Keratinocyte (primary cell): ENCODE results near the gene AK9. TPM values are rescaled to one million over a fixed set of nuclear protein-coding genes. Genes with fewer than 3 reads are reported as not detected.

Experiments
- DNase-seq: peaks from one replicate; pipeline ENCODE4 v3.0.0-alpha.2; 2011; ENCODE audit warnings: low read depth, missing footprints, low spot score
- FAIRE-seq: peaks from 2 replicates; lab custom pipeline; 2011; peaks lifted over from hg19 to GRCh38; lab: Jason Lieb, UNC
- H2AFZ ChIP-seq: 2 replicates; pipeline ENCODE4 v1.6.0; 2012; ENCODE audit warnings: low read length, control low read depth, inconsistent platforms; ENCODE audit not compliant: control insufficient read depth
- H3K27ac ChIP-seq: 2 replicates; pipeline ENCODE4 v1.5.1; 2011; ENCODE audit warnings: low read length; ENCODE audit not compliant: control insufficient read depth, insufficient read depth
- H3K27me3 ChIP-seq: 3 replicates; pipeline ENCODE4 v1.6.0; 2011; ENCODE audit warnings: low read length; ENCODE audit not compliant: control insufficient read depth, insufficient read depth; ENCODE audit errors: extremely low read depth
- H3K36me3 ChIP-seq, 2 experiments: 2 replicates in 1 of 2; 3 replicates in 1 of 2; pipeline ENCODE4 v1.5.1; 2011; ENCODE audit warnings: low read length in 2 of 2, mild to moderate bottlenecking in 1 of 2; ENCODE audit not compliant: control insufficient read depth in 2 of 2, insufficient read depth in 2 of 2; ENCODE audit errors: extremely low read depth in 1 of 2
- H3K4me1 ChIP-seq: 3 replicates; pipeline ENCODE4 v1.5.1; 2011; ENCODE audit warnings: low read length; ENCODE audit not compliant: control insufficient read depth, insufficient read depth; ENCODE audit errors: extremely low read depth
- H3K4me2 ChIP-seq: 3 replicates; pipeline ENCODE4 v1.6.0; 2011; ENCODE audit warnings: low read depth, low read length; ENCODE audit not compliant: control insufficient read depth, insufficient read depth; ENCODE audit errors: extremely low read depth
- H3K4me3 ChIP-seq, 3 experiments: fragments of 200-600 bp in 1 of 3; sonication (generic) in 1 of 3; 2 replicates in 2 of 3; 3 replicates in 1 of 3; pipeline ENCODE4 v1.5.1; 2011 to 2016; ENCODE audit warnings: low read length in 3 of 3, mild to moderate bottlenecking in 3 of 3, control low read depth in 2 of 3, inconsistent platforms in 1 of 3, low read depth in 1 of 3, mixed read lengths in 1 of 3, mixed run types in 1 of 3, moderate library complexity in 1 of 3; ENCODE audit not compliant: control insufficient read depth in 2 of 3, insufficient read depth in 2 of 3; ENCODE audit errors: extremely low read depth in 1 of 3
- H3K79me2 ChIP-seq: 2 replicates; pipeline ENCODE4 v1.6.0; 2012; ENCODE audit warnings: low read length; ENCODE audit not compliant: control insufficient read depth, insufficient read depth
- H3K9ac ChIP-seq: 3 replicates; pipeline ENCODE4 v1.6.0; 2011; ENCODE audit warnings: low read length; ENCODE audit not compliant: control insufficient read depth, insufficient read depth; ENCODE audit errors: extremely low read depth
- H3K9me1 ChIP-seq: 3 replicates; pipeline ENCODE4 v1.6.0; 2011; ENCODE audit warnings: low read length; ENCODE audit not compliant: control insufficient read depth, insufficient read depth; ENCODE audit errors: extremely low read depth
- H3K9me3 ChIP-seq: 2 replicates; pipeline ENCODE4 v1.5.1; 2012; ENCODE audit warnings: low read depth, low read length; ENCODE audit not compliant: control insufficient read depth
- H4K20me1 ChIP-seq: 3 replicates; pipeline ENCODE4 v1.6.0; 2011; ENCODE audit warnings: low read length; ENCODE audit not compliant: control insufficient read depth, insufficient read depth; ENCODE audit errors: extremely low read depth
- CTCF ChIP-seq, 3 experiments: IDR thresholded peaks in 1 of 3; conservative IDR thresholded peaks in 1 of 3; optimal IDR thresholded peaks in 1 of 3; 2 replicates in 2 of 3; 3 replicates in 1 of 3; pipeline versions ENCODE3 to v1.5.1; 2011; ENCODE audit warnings: low read length in 3 of 3, mild to moderate bottlenecking in 3 of 3, moderate library complexity in 2 of 3, control low read depth in 1 of 3, inconsistent platforms in 1 of 3; ENCODE audit not compliant: insufficient read depth in 2 of 3; ENCODE audit errors: extremely low read depth in 1 of 3
- EZH2 ChIP-seq: IDR thresholded peaks from one replicate; pipeline ENCODE4 v1.6.1; 2012; ENCODE audit warnings: inconsistent platforms, mild to moderate bottlenecking, low read length, moderate library complexity
- dilution Hi-C: fragments of 300-500 bp; cut with MboI; formaldehyde crosslinking; loops from one replicate; pipeline ENCODE4 v1.7.0; 2020; ENCODE audit warnings: low sequenced_read_pairs; ENCODE audit not compliant: extremely low pct_ligation_motif_present
- polyA plus RNA-seq, 5 experiments: library from polyadenylated mRNA; depleted of rRNA in 3 of 5; stranded (reverse) in 3 of 5; stranded (forward) in 1 of 5; unstranded in 1 of 5; fragments of >200 nt; gene quantifications; 1 replicate in 1 of 5; 2 replicates in 3 of 5; 3 replicates in 1 of 5; pipeline versions ENCODE4 v1.2.1 to v1.2.3, GENCODE V29; 2011 to 2012; ENCODE audit warnings: missing spikeins in 2 of 5, low read depth in 1 of 5, low replicate concordance in 1 of 5

AK9 gene
- polyA plus RNA-seq, 1 donor (not counting 4 experiments of a cell fraction or from before 2014, with no cell fraction given) = 1.8 TPM

- FAIRE-seq = no peak
- dilution Hi-C loops = no loop called here
Observed at GRCh38 chr6:109482905-109483734, 207.9 kb downstream of the AK9 start, which contains the start of gene ZBTB24. TSS of gene ZBTB24 (minus strand) at chr6:109483219. CDS start at chr6:109482026, 1,193 bp downstream.

GRCh38 chr6:109480993-109481480 lies 210.0 kb downstream of the AK9 start:
- H3K4me1 ChIP-seq = peaks cover 26% of the 10 kb centered on the region
- no peak overlapping the region for H3K9ac ChIP-seq

More at GRCh38 chr6:109482905-109483734, 207.9 kb downstream of the AK9 start, which contains the start of gene ZBTB24:
- H3K79me2 ChIP-seq = peaks cover 37% of the 10 kb centered on the region
- peak within 1 kb of the TSS; percentile 64 for H2AFZ ChIP-seq
- H3K4me2 ChIP-seq = peak within 1 kb of the TSS; percentile 85
- no peaks in the 10 kb centered on the region for H4K20me1 ChIP-seq
- H3K27me3 ChIP-seq = no peaks in the 10 kb centered on the region
- peaks cover 3% of the 10 kb centered on the region for H3K9me1 ChIP-seq
- H3K9ac ChIP-seq = peak within 1 kb of the TSS; percentile 86
- H3K4me1 ChIP-seq = peaks cover 26% of the 10 kb centered on the region
- H3K27ac ChIP-seq = peak within 1 kb of the TSS; percentile 60
- peaks cover 2 to 16% of the 10 kb centered on the region in 2 experiments for H3K36me3 ChIP-seq
- peak; percentile 25 for DNase-seq
- H3K9me3 ChIP-seq = no peaks in the 10 kb centered on the region
- TF ChIP-seq CTCF (optimal IDR thresholded peaks at IDR 0.05 in 1 of 3, IDR thresholded peaks at IDR 0.05 in 1 of 3, conservative IDR thresholded peaks at IDR 0.05 in 1 of 3; ENCODE audit: extremely low read depth in 1 of 3, insufficient read depth in 2 of 3, low read length in 3 of 3) (no peak), EZH2 (no peak)
- H3K4me3 ChIP-seq = peak within 1 kb of the TSS; percentile 74 to 81 (median 78)

More at GRCh38 chr6:109480993-109481480, 210.0 kb downstream of the AK9 start:
- Histone ChIP-seq H2AFZ (no peak overlapping the region), H3K9me3 (no peaks in the 10 kb centered on the region), H3K4me3 (peak overlapping the region in 1 of 3 experiments; percentile 24), H3K27ac (no peak overlapping the region), H3K9me1 (peaks cover 3% of the 10 kb centered on the region), H4K20me1 (peaks cover 3% of the 10 kb centered on the region), H3K4me2 (peak overlapping the region; percentile 39), H3K79me2 (peaks cover 51% of the 10 kb centered on the region), H3K27me3 (no peaks in the 10 kb centered on the region), H3K36me3 (peaks cover 5 to 21% of the 10 kb centered on the region in 2 experiments)
- no peak for TF ChIP-seq CTCF (optimal IDR thresholded peaks at IDR 0.05 in 1 of 3, IDR thresholded peaks at IDR 0.05 in 1 of 3, conservative IDR thresholded peaks at IDR 0.05 in 1 of 3; ENCODE audit: extremely low read depth in 1 of 3, insufficient read depth in 2 of 3, low read length in 3 of 3)
- TF ChIP-seq EZH2 = no peak
- dilution Hi-C loops = no loop called here
- FAIRE-seq = no peak
- no peak for DNase-seq
